Measurements from ENCODE around the gene BMX.

- TF ChIP-seq CTCF (IDR thresholded peaks at IDR 0.05) (no peak), POLR2A (IDR thresholded peaks at IDR 0.05) (no peak)
Observed at GRCh38 chrX:15483891-15484290, 16.7 kb upstream of the BMX start.

Data from body of pancreas (tissue), 4 donors.